Panc1 (cell line): ENCODE results near the gene DCDC2B. TPM values are rescaled to one million over a fixed set of nuclear protein-coding genes. Genes with fewer than 3 reads are reported as not detected.

ENCODE experiments used
- ATAC-seq: fragments of 200-7000 bp; cut with Tn5 transposase; 2 replicates; pipeline ENCODE4 v1.9.1; 2020; ENCODE audit warnings: mild to moderate bottlenecking, moderate library complexity
- BruUV-seq: library from RNA; stranded (reverse); fragments of 400-500 nt; replicated peaks from 2 replicates; lab custom pipeline; 2021; lab: Mats Ljungman, UMichigan
- CTCF ChIA-PET: fragments of 300-600 bp; sonication (Branson Sonifier 250); formaldehyde crosslinking; loops from one replicate; lab custom pipeline; 2022; ENCODE audit warnings: antibody characterized with exemption; lab: Charles Lee
- POLR2A ChIA-PET: fragments of 300-600 bp; sonication (Branson Sonifier 250); formaldehyde crosslinking; loops from one replicate; lab custom pipeline; 2022; ENCODE audit warnings: antibody characterized with exemption; lab: Charles Lee
- DNase-seq: peaks from one replicate; pipeline ENCODE4 v3.0.0-alpha.2; 2010; ENCODE audit warnings: low read depth, low spot score
- H3K27ac ChIP-seq: 2 replicates; pipeline ENCODE4 v1.5.1; 2011; ENCODE audit warnings: mild to moderate bottlenecking, low read length, inconsistent platforms
- H3K27me3 ChIP-seq: fragments of 200-500 bp; sonication (Bioruptor generic); 2 replicates; pipeline ENCODE4 v1.6.0; 2014; ENCODE audit warnings: low read length, inconsistent platforms; ENCODE audit not compliant: control insufficient read depth, insufficient read depth
- H3K36me3 ChIP-seq: fragments of 200-500 bp; sonication (Bioruptor generic); 2 replicates; pipeline ENCODE4 v1.5.1; 2014; ENCODE audit warnings: inconsistent platforms, mild to moderate bottlenecking, low read length, moderate library complexity; ENCODE audit not compliant: control insufficient read depth, insufficient read depth
- H3K4me1 ChIP-seq: 2 replicates; pipeline ENCODE4 v1.5.1; 2011; ENCODE audit warnings: inconsistent platforms, mild to moderate bottlenecking, low read length, moderate library complexity; ENCODE audit not compliant: control insufficient read depth, insufficient read depth
- H3K4me3 ChIP-seq, 2 experiments: 2 replicates each; pipeline ENCODE4 v1.5.1; 2011 to 2012; ENCODE audit warnings: low read depth in 2 of 2, low read length in 2 of 2, mild to moderate bottlenecking in 2 of 2, inconsistent platforms in 1 of 2, moderate library complexity in 1 of 2
- H3K9me3 ChIP-seq: fragments of 200-500 bp; sonication (Bioruptor generic); 2 replicates; pipeline ENCODE4 v1.5.1; 2014; ENCODE audit warnings: low read depth, mild to moderate bottlenecking, inconsistent platforms, low read length, moderate library complexity; ENCODE audit not compliant: control insufficient read depth, insufficient read depth
- POLR2AphosphoS5 ChIP-seq: IDR thresholded peaks from 2 replicates; pipeline ENCODE4 v1.6.1; 2012; ENCODE audit warnings: mild to moderate bottlenecking, low read depth, low read length, moderate library complexity
- SIN3A ChIP-seq: IDR thresholded peaks from 2 replicates; pipeline ENCODE4 v1.6.1; 2012; ENCODE audit warnings: low read depth, mild to moderate bottlenecking, low read length, moderate library complexity, borderline replicate concordance; ENCODE audit not compliant: insufficient read depth
- TCF7L2 ChIP-seq: IDR thresholded peaks from 2 replicates; pipeline ENCODE4 v1.6.1; 2011; ENCODE audit warnings: mild to moderate bottlenecking, low read depth, low read length, inconsistent platforms
- in situ Hi-C: cut with HindIII; loops from 2 replicates; pipeline ENCODE4 v1.10.0; 2016; ENCODE audit warnings: low sequenced_read_pairs, low pct_unique_long_range_greater_than_20kb
- intact Hi-C: fragments of 100-400 bp; cut with micrococcal nuclease; formaldehyde crosslinking; loops from one replicate; pipeline ENCODE4 v1.10.0; 2022; ENCODE audit not compliant: unreplicated experiment
- total RNA-seq: library from RNA; stranded (reverse); gene quantifications from one replicate; pipeline ENCODE4 v1.2.1, GENCODE V29; 2021; ENCODE audit not compliant: unreplicated experiment
- TF ChIP-seq, protein P1 (sequence below): fragments of 450-650 bp; IDR thresholded peaks from 2 replicates; pipeline ENCODE4 v1.5.1; 2017; ENCODE audit warnings: mild to moderate bottlenecking
- TF ChIP-seq, protein P2 (sequence below), 2 experiments: IDR thresholded peaks; 2 replicates each; pipeline ENCODE4 v1.6.1; 2011 to 2012; ENCODE audit warnings: low read depth in 2 of 2, control low read depth in 1 of 2, low read length in 1 of 2, mild to moderate bottlenecking in 1 of 2, moderate library complexity in 1 of 2; ENCODE audit not compliant: insufficient read depth in 1 of 2

The DCDC2B gene
- total RNA-seq, 1 experiment from 2014 or later: not detected

DNA sequence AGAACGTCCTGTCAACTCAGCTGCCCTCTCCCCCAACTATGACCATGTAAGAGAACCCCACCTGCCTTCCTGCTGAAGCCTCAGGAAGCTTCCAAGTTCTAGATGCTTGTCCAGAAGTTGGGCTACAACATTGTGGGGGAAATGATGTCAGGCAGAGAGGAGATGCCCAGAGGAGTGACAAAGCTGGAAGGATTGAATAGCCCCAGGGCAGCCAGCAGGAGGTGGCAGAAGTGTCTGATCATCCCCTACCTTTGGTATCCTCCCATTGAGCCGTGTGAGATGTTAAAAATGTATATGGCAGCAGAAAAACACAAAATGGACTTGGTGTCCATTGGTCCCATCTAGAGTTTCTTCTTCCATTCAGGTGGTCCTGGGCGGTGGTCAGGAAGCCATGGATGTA is 19.9 kb downstream of the DCDC2B start:
- peaks cover 26% of the 10 kb centered on the region for H3K36me3 ChIP-seq
- CTCF ChIA-PET: no interaction called here
- in situ Hi-C loops: no loop called here

GRCh38 chr1:32231843-32232432 is 23.0 kb downstream of the DCDC2B start:
- no peak for DNase-seq
- no peak for TF ChIP-seq TCF7L2
- TF ChIP-seq POLR2AphosphoS5: peak; percentile 22
- in situ Hi-C loops (no loop called here), intact Hi-C loops (no loop called here)
- no TSS peak for BruUV-seq
- H3K27me3 ChIP-seq: no peaks in the 10 kb centered on the region
- ChIA-PET CTCF (interaction anchor here (0.6 kb wide), 1 partner anchor 13 kb away, joined by 5 read pairs; no protein-coding TSS in a partner anchor), POLR2A (interaction anchor here (0.7 kb wide), 1 partner anchor 25 kb away, joined by 4 read pairs; no protein-coding TSS in a partner anchor)
- no peak overlapping the region for H3K4me3 ChIP-seq
- no peaks in the 10 kb centered on the region for H3K4me1 ChIP-seq
- 0 out of 2 replicates have a peak, but pooled peaks have one; percentile 3 for ATAC-seq
- no peaks in the 10 kb centered on the region for H3K9me3 ChIP-seq
- peaks cover 11% of the 10 kb centered on the region for H3K36me3 ChIP-seq
- H3K27ac ChIP-seq: no peak overlapping the region

More for the DNA sequence above, 19.9 kb downstream of the DCDC2B start:
- H3K4me3 ChIP-seq: no peak overlapping the region
- no peak for ATAC-seq
- no peaks in the 10 kb centered on the region for H3K9me3 ChIP-seq
- no TSS peak for BruUV-seq
- POLR2A ChIA-PET: interaction anchor here (0.5 kb wide), 1 partner anchor 15 kb away, joined by 6 read pairs; no protein-coding TSS in a partner anchor
- TF ChIP-seq TCF7L2 (no peak), POLR2AphosphoS5 (no peak), SIN3A (no peak)
- TF ChIP-seq, protein P1, sequence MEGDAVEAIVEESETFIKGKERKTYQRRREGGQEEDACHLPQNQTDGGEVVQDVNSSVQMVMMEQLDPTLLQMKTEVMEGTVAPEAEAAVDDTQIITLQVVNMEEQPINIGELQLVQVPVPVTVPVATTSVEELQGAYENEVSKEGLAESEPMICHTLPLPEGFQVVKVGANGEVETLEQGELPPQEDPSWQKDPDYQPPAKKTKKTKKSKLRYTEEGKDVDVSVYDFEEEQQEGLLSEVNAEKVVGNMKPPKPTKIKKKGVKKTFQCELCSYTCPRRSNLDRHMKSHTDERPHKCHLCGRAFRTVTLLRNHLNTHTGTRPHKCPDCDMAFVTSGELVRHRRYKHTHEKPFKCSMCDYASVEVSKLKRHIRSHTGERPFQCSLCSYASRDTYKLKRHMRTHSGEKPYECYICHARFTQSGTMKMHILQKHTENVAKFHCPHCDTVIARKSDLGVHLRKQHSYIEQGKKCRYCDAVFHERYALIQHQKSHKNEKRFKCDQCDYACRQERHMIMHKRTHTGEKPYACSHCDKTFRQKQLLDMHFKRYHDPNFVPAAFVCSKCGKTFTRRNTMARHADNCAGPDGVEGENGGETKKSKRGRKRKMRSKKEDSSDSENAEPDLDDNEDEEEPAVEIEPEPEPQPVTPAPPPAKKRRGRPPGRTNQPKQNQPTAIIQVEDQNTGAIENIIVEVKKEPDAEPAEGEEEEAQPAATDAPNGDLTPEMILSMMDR: no peak
- TF ChIP-seq, protein P2, sequence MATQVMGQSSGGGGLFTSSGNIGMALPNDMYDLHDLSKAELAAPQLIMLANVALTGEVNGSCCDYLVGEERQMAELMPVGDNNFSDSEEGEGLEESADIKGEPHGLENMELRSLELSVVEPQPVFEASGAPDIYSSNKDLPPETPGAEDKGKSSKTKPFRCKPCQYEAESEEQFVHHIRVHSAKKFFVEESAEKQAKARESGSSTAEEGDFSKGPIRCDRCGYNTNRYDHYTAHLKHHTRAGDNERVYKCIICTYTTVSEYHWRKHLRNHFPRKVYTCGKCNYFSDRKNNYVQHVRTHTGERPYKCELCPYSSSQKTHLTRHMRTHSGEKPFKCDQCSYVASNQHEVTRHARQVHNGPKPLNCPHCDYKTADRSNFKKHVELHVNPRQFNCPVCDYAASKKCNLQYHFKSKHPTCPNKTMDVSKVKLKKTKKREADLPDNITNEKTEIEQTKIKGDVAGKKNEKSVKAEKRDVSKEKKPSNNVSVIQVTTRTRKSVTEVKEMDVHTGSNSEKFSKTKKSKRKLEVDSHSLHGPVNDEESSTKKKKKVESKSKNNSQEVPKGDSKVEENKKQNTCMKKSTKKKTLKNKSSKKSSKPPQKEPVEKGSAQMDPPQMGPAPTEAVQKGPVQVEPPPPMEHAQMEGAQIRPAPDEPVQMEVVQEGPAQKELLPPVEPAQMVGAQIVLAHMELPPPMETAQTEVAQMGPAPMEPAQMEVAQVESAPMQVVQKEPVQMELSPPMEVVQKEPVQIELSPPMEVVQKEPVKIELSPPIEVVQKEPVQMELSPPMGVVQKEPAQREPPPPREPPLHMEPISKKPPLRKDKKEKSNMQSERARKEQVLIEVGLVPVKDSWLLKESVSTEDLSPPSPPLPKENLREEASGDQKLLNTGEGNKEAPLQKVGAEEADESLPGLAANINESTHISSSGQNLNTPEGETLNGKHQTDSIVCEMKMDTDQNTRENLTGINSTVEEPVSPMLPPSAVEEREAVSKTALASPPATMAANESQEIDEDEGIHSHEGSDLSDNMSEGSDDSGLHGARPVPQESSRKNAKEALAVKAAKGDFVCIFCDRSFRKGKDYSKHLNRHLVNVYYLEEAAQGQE (IDR thresholded peaks at IDR 0.05; ENCODE audit: insufficient read depth in 1 of 2, low read depth in 2 of 2, low read length in 1 of 2): no peak
- peaks cover 4% of the 10 kb centered on the region; the same call in 1 of the 2 replicates for H3K4me1 ChIP-seq
- no peak overlapping the region for H3K27ac ChIP-seq
- intact Hi-C loops: no loop called here
- H3K27me3 ChIP-seq: no peaks in the 10 kb centered on the region
- no peak for DNase-seq
